HCT116 (cell line): ENCODE data around the gene LRRN3. TPM values are rescaled to one million over a fixed set of nuclear protein-coding genes. Genes with fewer than 3 reads are reported as not detected.

ENCODE experiments used
- ATAC-seq: fragments of 200-7000 bp; cut with Tn5 transposase; 2 replicates; pipeline ENCODE4 v1.9.1; 2020; ENCODE audit warnings: mild to moderate bottlenecking, moderate library complexity
- BruUV-seq: library from RNA; stranded (reverse); fragments of 400-500 nt; replicated peaks from 2 replicates; lab custom pipeline; 2021; lab: Mats Ljungman, UMichigan
- CTCF ChIA-PET: fragments of 300-600 bp; sonication (Branson Sonifier 250); formaldehyde crosslinking; loops from one replicate; lab custom pipeline; 2021; ENCODE audit warnings: antibody characterized with exemption; lab: Charles Lee
- POLR2A ChIA-PET: fragments of 300-600, 350-600 bp; sonication (Branson Sonifier 250); formaldehyde crosslinking; loops from one replicate; lab custom pipeline; 2021; ENCODE audit warnings: antibody characterized with exemption; lab: Charles Lee
- RAD21 ChIA-PET, 2 experiments: fragments of 300-600 bp; sonication (Branson Sonifier 250); formaldehyde crosslinking; loops; one replicate each; lab custom pipeline; 2023; ENCODE audit warnings: low total read pairs in 2 of 2; ENCODE audit not compliant: uncharacterized antibody in 2 of 2, unreplicated experiment in 2 of 2, low non-redundant PET in 1 of 2; lab: Charles Lee
- DNase-seq: peaks from one replicate; pipeline ENCODE4 v3.0.0-alpha.2; 2010; ENCODE audit warnings: low read depth, low spot score
- H2AFZ ChIP-seq: fragments of 200-600 bp; shearing (Covaris generic), sonication (generic); 2 replicates; pipeline ENCODE4 v1.6.1; 2017; ENCODE audit warnings: low read depth, mixed run types, mixed read lengths, antibody characterized with exemption, low read length; ENCODE audit not compliant: poor library complexity, severe bottlenecking
- H3K27ac ChIP-seq: 2 replicates; pipeline ENCODE4 v1.5.1; 2012; ENCODE audit warnings: low read depth, low read length
- H3K27me3 ChIP-seq: fragments of 200-600 bp; sonication (generic); 2 replicates; pipeline ENCODE4 v1.6.1; 2016; ENCODE audit warnings: mixed run types, low read length, mixed read lengths; ENCODE audit not compliant: insufficient read depth
- H3K36me3 ChIP-seq, 2 experiments: fragments of 200-500 bp in 1 of 2; fragments of 200-600 bp in 1 of 2; sonication (Bioruptor generic) in 1 of 2; sonication (generic) in 1 of 2; 2 replicates each; pipeline versions ENCODE4 v1.5.1 to v1.6.1; 2014 to 2016; ENCODE audit warnings: low read length in 2 of 2, inconsistent platforms in 1 of 2, mixed read lengths in 1 of 2, mixed run types in 1 of 2; ENCODE audit not compliant: insufficient read depth in 2 of 2, control insufficient read depth in 1 of 2
- H3K4me1 ChIP-seq, 2 experiments: fragments of 200-600 bp in 1 of 2; sonication (generic) in 1 of 2; 2 replicates each; pipeline versions ENCODE4 v1.5.1 to v1.6.1; 2012 to 2017; ENCODE audit warnings: low read length in 2 of 2, inconsistent platforms in 1 of 2, mild to moderate bottlenecking in 1 of 2, mixed read lengths in 1 of 2, mixed run types in 1 of 2, moderate library complexity in 1 of 2; ENCODE audit not compliant: insufficient read depth in 2 of 2, control insufficient read depth in 1 of 2
- H3K4me2 ChIP-seq: fragments of 200-600 bp; sonication (generic); 2 replicates; pipeline ENCODE4 v1.6.1; 2017; ENCODE audit warnings: mixed run types, low read length, mixed read lengths
- H3K4me3 ChIP-seq, 2 experiments: fragments of 200-600 bp in 1 of 2; sonication (generic) in 1 of 2; replicated peaks in 1 of 2; 2 replicates each; pipeline ENCODE4 v1.5.1; 2011 to 2016; ENCODE audit warnings: low read length in 2 of 2, control low read depth in 1 of 2, low read depth in 1 of 2, mild to moderate bottlenecking in 1 of 2, mixed read lengths in 1 of 2, mixed run types in 1 of 2
- H3K79me2 ChIP-seq: fragments of 200-600 bp; sonication (generic); 2 replicates; pipeline ENCODE4 v1.6.1; 2017; ENCODE audit warnings: mild to moderate bottlenecking, mixed run types, low read length, moderate library complexity, mixed read lengths; ENCODE audit not compliant: insufficient read depth
- H3K9ac ChIP-seq: fragments of 200-600 bp; sonication (generic); 2 replicates; pipeline ENCODE4 v1.6.1; 2016; ENCODE audit warnings: low read length, mixed read lengths
- H3K9me2 ChIP-seq: fragments of 200-600 bp; sonication (generic), shearing (Covaris generic); 2 replicates; pipeline ENCODE4 v1.6.1; 2017; ENCODE audit warnings: mixed run types, mild to moderate bottlenecking, moderate library complexity; ENCODE audit not compliant: insufficient read depth
- H3K9me3 ChIP-seq, 2 experiments: fragments of 200-500 bp in 1 of 2; fragments of 200-600 bp in 1 of 2; sonication (Bioruptor generic) in 1 of 2; sonication (generic) in 1 of 2; 2 replicates each; pipeline ENCODE4 v1.6.1; 2014 to 2017; ENCODE audit warnings: low read length in 2 of 2, mixed read lengths in 2 of 2, inconsistent platforms in 1 of 2, low read depth in 1 of 2, mild to moderate bottlenecking in 1 of 2, mixed run types in 1 of 2, moderate library complexity in 1 of 2; ENCODE audit not compliant: control insufficient read depth in 1 of 2, insufficient read depth in 1 of 2
- H4K20me1 ChIP-seq: fragments of 200-600 bp; sonication (generic), shearing (Covaris generic); 2 replicates; pipeline ENCODE4 v1.6.1; 2017; ENCODE audit warnings: mixed run types, mild to moderate bottlenecking, moderate library complexity; ENCODE audit not compliant: insufficient read depth
- CEBPB ChIP-seq: IDR thresholded peaks from 2 replicates; pipeline ENCODE4 v1.6.1; 2012; ENCODE audit warnings: low read depth
- ELF1 ChIP-seq: IDR thresholded peaks from 2 replicates; pipeline ENCODE4 v1.6.1; 2012; ENCODE audit warnings: low read depth, borderline replicate concordance
- EZH2 ChIP-seq: fragments of 200-600 bp; sonication (generic); IDR thresholded peaks from 2 replicates; pipeline ENCODE4 v1.6.1; 2017; ENCODE audit warnings: antibody characterized with exemption, mixed run types
- EZH2phosphoT487 ChIP-seq: fragments of 200-600 bp; IDR thresholded peaks from 2 replicates; pipeline ENCODE4 v1.6.1; 2018; ENCODE audit warnings: antibody characterized with exemption, borderline replicate concordance
- FOSL1 ChIP-seq: IDR thresholded peaks from 2 replicates; pipeline ENCODE4 v1.6.1; 2012; ENCODE audit warnings: low read depth
- JUND ChIP-seq: IDR thresholded peaks from 2 replicates; pipeline ENCODE4 v1.6.1; 2012
- POLR2AphosphoS5 ChIP-seq: IDR thresholded peaks from 2 replicates; pipeline ENCODE4 v1.6.1; 2011; ENCODE audit warnings: mild to moderate bottlenecking, low read depth, low read length, moderate library complexity
- RAD21 ChIP-seq: IDR thresholded peaks from 2 replicates; pipeline ENCODE4 v1.6.1; 2012; ENCODE audit warnings: low read depth, mild to moderate bottlenecking
- SIN3A ChIP-seq: IDR thresholded peaks from 2 replicates; pipeline ENCODE4 v1.6.1; 2012; ENCODE audit warnings: low read depth
- SRF ChIP-seq: IDR thresholded peaks from 2 replicates; pipeline ENCODE4 v1.6.1; 2012; ENCODE audit warnings: low read depth
- YY1 ChIP-seq: IDR thresholded peaks from 2 replicates; pipeline ENCODE4 v1.6.1; 2011; ENCODE audit warnings: low read length, low read depth, moderate library complexity, mild to moderate bottlenecking; ENCODE audit not compliant: insufficient replicate concordance; ENCODE audit errors: extremely low read depth
- ZFX ChIP-seq: fragments of 450-650 bp; IDR thresholded peaks from 2 replicates; pipeline ENCODE4 v1.6.1; 2017
- ZNF274 ChIP-seq: fragments of 200-500 bp; sonication (Bioruptor generic); IDR thresholded peaks from 2 replicates; pipeline ENCODE4 v1.6.1; 2014; ENCODE audit warnings: mild to moderate bottlenecking, low read depth, low read length, inconsistent platforms
- intact Hi-C: fragments of 100-400 bp; cut with micrococcal nuclease; formaldehyde crosslinking; loops from 2 replicates; pipeline ENCODE4 v1.10.0; 2022
- total RNA-seq: library from RNA; stranded (reverse); gene quantifications from one replicate; pipeline ENCODE4 v1.2.1, GENCODE V29; 2021; ENCODE audit not compliant: unreplicated experiment
- TF ChIP-seq, protein P1 (sequence below), 3 experiments: fragments of 200-600 bp in 1 of 3; sonication (generic) in 1 of 3; IDR thresholded peaks in 2 of 3; conservative IDR thresholded peaks in 1 of 3; 2 replicates each; pipeline ENCODE4 v1.5.1; 2012 to 2017; ENCODE audit warnings: low read depth in 2 of 3, low read length in 2 of 3, antibody characterized with exemption in 1 of 3, borderline replicate concordance in 1 of 3, control low read depth in 1 of 3, mild to moderate bottlenecking in 1 of 3, mixed read lengths in 1 of 3, mixed run types in 1 of 3, moderate library complexity in 1 of 3; ENCODE audit not compliant: insufficient read depth in 1 of 3

The LRRN3 gene
- total RNA-seq, 1 experiment from 2014 or later, result 0.07 TPM

DNA sequence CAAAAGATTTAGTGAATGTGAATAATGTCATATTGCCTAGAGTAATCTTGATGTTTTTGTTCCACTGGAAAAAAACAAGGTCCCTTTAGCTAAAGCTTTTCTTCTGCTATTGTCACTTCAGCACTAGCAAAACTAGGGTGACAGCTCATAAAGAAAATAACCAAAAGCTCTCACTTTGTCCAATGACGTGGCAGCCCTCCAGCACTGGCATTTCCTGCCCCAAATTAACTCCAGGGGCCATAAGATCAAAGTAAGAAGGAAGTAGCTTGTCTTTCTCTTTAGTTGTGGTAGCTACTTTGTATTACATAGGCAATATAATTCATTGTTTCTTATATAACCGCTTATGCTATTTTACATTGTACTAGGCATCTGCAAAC lies 47.3 kb downstream of the LRRN3 start (continued):
- TF ChIP-seq CEBPB (no peak; the same call in 1 of the 2 replicates), ELF1 (peak; percentile 36)
- TF ChIP-seq, all 23 proteins: peak for 11

DNA sequence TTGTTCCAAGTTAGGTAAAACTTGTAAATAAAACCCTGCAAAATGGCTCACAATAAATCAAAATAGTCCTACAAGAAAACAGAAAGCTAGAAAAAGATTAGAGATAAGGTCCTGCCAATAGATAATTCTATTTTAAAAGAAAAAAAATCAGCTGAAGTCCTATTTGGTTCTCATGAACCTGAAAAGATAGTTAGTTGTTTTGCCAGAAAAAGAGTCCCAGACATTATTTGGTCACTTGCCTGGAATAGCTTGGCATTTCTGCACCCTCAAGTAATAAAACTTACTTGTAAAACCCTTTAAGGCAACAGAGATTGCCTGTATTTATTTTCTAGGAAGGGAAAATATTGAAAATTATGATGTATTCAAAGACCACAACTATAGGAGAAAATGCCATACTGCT lies 47.7 kb downstream of the LRRN3 start:
- H3K27me3 ChIP-seq, result no peaks in the 10 kb centered on the region
- H3K4me2 ChIP-seq, result peak overlapping the region; percentile 70
- no peaks in the 10 kb centered on the region for H3K36me3 ChIP-seq
- H3K4me1 ChIP-seq, result peaks cover 22 to 23% of the 10 kb centered on the region in 2 experiments
- peak overlapping the region; percentile 72; the same call in 1 of the 2 replicates for H3K27ac ChIP-seq
- no peak for TF ChIP-seq FOSL1
- peak; percentile 4; the same call in 1 of the 2 replicates for TF ChIP-seq ELF1
- no TSS peak for BruUV-seq
- RAD21 ChIA-PET, result no interaction called here
- H4K20me1 ChIP-seq, result no peaks in the 10 kb centered on the region
- H2AFZ ChIP-seq, result no peak overlapping the region
- ATAC-seq (no peak), DNase-seq (no peak)
- POLR2A ChIA-PET, result interaction anchor here (1.0 to 1.2 kb wide), 2 partner anchors 8 to 13 kb away, joined by 3 to 4 read pairs; no protein-coding TSS in a partner anchor
- H3K9me2 ChIP-seq, result no peaks in the 10 kb centered on the region
- H3K79me2 ChIP-seq, result no peaks in the 10 kb centered on the region
- CTCF ChIA-PET, result no interaction called here
- no peaks in the 10 kb centered on the region for H3K9me3 ChIP-seq
- no peak overlapping the region; the same call in 1 of the 2 replicates for H3K9ac ChIP-seq
- peak overlapping the region in 1 of 2 experiments; percentile 25; a peak in 2 of 4 replicates for H3K4me3 ChIP-seq
- intact Hi-C loops, result no loop called here

DNA sequence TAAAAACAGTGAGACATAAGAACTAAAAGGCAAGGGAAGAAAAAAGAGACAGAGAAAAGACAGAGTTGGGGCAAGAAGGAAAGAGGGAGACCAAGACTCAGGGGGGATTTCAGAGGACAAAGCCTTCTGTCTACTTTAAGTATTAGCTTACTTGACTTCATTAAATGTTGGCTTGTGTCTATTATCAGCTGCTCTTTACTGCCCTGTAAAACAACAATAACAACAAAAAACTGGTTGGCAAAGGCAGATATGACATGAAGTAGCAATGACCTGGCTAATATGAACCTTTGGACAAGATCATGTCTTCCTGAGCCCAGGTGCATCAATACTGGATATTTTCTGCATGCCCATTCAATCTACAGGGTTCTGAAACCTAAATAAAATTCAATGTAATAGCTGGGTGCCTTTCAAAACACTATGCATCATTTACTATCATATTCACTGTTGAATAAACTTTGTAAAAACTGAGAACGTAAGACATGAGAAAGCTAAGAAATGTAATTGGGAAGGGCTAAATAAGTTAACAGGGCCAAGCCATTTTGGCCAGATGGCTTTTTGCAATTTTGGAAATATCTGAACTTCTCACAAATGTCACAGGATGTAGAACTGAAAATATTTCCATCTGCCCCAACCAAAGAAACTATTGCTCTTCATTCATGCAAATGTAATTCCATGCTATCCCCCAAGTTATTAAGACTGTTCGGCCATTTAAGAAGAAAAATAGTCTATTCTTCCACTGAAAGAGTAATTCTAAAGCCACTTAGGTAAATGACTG lies 49.4 kb downstream of the LRRN3 start:
- POLR2A ChIA-PET, result no interaction called here
- Histone ChIP-seq H3K4me2 (no peak overlapping the region), H3K9ac (no peak overlapping the region), H3K27ac (no peak overlapping the region), H3K27me3 (no peaks in the 10 kb centered on the region), H3K79me2 (no peaks in the 10 kb centered on the region), H4K20me1 (no peaks in the 10 kb centered on the region), H3K36me3 (no peaks in the 10 kb centered on the region), H3K9me2 (no peaks in the 10 kb centered on the region), H3K4me3 (no peak overlapping the region), H3K4me1 (peaks cover 20% of the 10 kb centered on the region in 2 experiments), H3K9me3 (no peaks in the 10 kb centered on the region), H2AFZ (no peak overlapping the region)
- RAD21 ChIA-PET, result no interaction called here
- intact Hi-C loops, result no loop called here
- BruUV-seq, result no TSS peak
- no peak for DNase-seq
- no peak for ATAC-seq
- CTCF ChIA-PET, result no interaction called here
- TF ChIP-seq POLR2AphosphoS5 (no peak), EZH2 (no peak), FOSL1 (no peak), ZNF274 (no peak), RAD21 (no peak), SRF (no peak), ZFX (no peak), YY1 (no peak), SIN3A (no peak), EZH2phosphoT487 (no peak), JUND (no peak), CEBPB (no peak)
- TF ChIP-seq, protein P1, sequence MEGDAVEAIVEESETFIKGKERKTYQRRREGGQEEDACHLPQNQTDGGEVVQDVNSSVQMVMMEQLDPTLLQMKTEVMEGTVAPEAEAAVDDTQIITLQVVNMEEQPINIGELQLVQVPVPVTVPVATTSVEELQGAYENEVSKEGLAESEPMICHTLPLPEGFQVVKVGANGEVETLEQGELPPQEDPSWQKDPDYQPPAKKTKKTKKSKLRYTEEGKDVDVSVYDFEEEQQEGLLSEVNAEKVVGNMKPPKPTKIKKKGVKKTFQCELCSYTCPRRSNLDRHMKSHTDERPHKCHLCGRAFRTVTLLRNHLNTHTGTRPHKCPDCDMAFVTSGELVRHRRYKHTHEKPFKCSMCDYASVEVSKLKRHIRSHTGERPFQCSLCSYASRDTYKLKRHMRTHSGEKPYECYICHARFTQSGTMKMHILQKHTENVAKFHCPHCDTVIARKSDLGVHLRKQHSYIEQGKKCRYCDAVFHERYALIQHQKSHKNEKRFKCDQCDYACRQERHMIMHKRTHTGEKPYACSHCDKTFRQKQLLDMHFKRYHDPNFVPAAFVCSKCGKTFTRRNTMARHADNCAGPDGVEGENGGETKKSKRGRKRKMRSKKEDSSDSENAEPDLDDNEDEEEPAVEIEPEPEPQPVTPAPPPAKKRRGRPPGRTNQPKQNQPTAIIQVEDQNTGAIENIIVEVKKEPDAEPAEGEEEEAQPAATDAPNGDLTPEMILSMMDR (IDR thresholded peaks at IDR 0.05 in 2 of 3, conservative IDR thresholded peaks at IDR 0.05 in 1 of 3; ENCODE audit: borderline replicate concordance in 1 of 3, insufficient read depth in 1 of 3, low read depth in 2 of 3, low read length in 2 of 3), result no peak
